ENCODE data around the gene NUAK2. TPM values are rescaled to one million over a fixed set of nuclear protein-coding genes. Genes with fewer than 3 reads are reported as not detected.

The NUAK2 gene
- total and polyA plus RNA-seq, 7 donors, result 0.28 to 15.0 (median 1.5) TPM

DNA sequence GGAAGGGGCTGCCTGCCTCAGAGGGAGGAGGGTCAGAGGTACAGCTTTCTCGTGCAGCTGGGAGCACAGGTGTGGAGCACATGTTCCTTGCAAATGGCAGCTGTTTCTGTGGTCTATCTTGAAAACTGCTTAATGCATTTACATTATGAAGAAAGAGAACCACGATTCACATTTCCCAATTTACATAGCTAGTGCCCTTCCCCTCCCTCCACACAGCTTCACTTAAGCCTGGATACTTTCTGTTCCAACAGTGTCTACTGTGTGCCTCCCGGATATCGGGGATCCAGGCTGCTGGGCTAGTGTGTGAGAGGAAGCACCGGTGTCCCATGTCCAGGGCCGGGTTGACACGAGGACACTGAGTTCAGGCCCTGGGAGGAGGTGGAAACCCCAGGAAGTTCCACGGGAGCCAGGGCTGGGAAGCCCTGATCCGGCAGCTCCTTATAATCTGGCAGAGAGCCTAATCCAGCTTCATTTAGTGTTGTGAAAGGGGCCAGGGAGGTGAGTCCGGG is 62.2 kb downstream of the NUAK2 start:
- TF ChIP-seq POLR2AphosphoS5 (IDR thresholded peaks at IDR 0.05) (no peak), EP300 (IDR thresholded peaks at IDR 0.05) (no peak), POLR2A (IDR thresholded peaks at IDR 0.05) (no peak)
- TF ChIP-seq, protein P1, sequence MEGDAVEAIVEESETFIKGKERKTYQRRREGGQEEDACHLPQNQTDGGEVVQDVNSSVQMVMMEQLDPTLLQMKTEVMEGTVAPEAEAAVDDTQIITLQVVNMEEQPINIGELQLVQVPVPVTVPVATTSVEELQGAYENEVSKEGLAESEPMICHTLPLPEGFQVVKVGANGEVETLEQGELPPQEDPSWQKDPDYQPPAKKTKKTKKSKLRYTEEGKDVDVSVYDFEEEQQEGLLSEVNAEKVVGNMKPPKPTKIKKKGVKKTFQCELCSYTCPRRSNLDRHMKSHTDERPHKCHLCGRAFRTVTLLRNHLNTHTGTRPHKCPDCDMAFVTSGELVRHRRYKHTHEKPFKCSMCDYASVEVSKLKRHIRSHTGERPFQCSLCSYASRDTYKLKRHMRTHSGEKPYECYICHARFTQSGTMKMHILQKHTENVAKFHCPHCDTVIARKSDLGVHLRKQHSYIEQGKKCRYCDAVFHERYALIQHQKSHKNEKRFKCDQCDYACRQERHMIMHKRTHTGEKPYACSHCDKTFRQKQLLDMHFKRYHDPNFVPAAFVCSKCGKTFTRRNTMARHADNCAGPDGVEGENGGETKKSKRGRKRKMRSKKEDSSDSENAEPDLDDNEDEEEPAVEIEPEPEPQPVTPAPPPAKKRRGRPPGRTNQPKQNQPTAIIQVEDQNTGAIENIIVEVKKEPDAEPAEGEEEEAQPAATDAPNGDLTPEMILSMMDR (IDR thresholded peaks at IDR 0.05), result no peak
- intact Hi-C loops (cut with DNase I), result loop anchor here (5.0 kb wide), 2 partner anchors 117 to 137 kb away; partner anchors contain the start of gene RBBP5
- peaks cover 0 to 47% (median 17%) of the 10 kb centered on the region in 4 donors for H3K4me1 ChIP-seq
- no peaks in the 10 kb centered on the region for H3K36me3 ChIP-seq
- H3K9me3 ChIP-seq, result no peaks in the 10 kb centered on the region
- no peak overlapping the region for H3K4me3 ChIP-seq
- no peak for DNase-seq
- 60 to 61% methylated on average over 10 of the region's 10 CpGs for WGBS, 2 donors
- H3K27me3 ChIP-seq, result no peaks in the 10 kb centered on the region
- no peak overlapping the region for H3K27ac ChIP-seq

DNA sequence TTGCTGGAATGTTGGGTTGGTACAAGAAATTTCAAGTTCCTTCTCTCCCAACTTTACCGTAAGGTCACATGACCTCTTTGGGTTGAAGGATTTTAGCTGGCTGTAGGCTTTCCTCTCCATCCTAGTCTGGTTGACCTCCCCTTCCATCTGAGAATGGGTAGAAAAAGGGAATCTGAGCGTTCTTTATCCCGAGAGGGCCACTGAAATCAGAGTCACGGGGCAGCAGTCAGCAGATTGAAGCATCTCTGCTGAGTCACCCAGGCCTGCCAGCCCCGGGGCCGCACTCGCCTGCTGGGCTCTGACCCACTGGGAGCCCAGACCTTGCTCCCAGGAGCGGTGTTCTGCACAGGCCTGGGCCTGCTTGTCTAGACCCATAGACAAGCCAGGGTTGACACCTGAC is 62.8 kb downstream of the NUAK2 start:
- H3K27ac ChIP-seq, result no peak overlapping the region
- DNase-seq, result no peak
- intact Hi-C loops (cut with DNase I), result loop anchor here (5.0 kb wide), 2 partner anchors 116 to 136 kb away; partner anchors contain the start of gene RBBP5
- peaks cover 0 to 47% (median 17%) of the 10 kb centered on the region in 4 donors for H3K4me1 ChIP-seq
- H3K36me3 ChIP-seq, result no peaks in the 10 kb centered on the region
- 84 to 90% methylated on average over 8 of the region's 8 CpGs for WGBS, 2 donors
- TF ChIP-seq POLR2AphosphoS5 (IDR thresholded peaks at IDR 0.05), result peak in 1 of 4 donors; percentile 11
- TF ChIP-seq, protein P1 (IDR thresholded peaks at IDR 0.05), result no peak
- no peak for TF ChIP-seq POLR2A (IDR thresholded peaks at IDR 0.05)
- no peak for TF ChIP-seq EP300 (IDR thresholded peaks at IDR 0.05)
- no peak overlapping the region for H3K4me3 ChIP-seq
- H3K9me3 ChIP-seq, result no peaks in the 10 kb centered on the region
- H3K27me3 ChIP-seq, result no peaks in the 10 kb centered on the region

DNA sequence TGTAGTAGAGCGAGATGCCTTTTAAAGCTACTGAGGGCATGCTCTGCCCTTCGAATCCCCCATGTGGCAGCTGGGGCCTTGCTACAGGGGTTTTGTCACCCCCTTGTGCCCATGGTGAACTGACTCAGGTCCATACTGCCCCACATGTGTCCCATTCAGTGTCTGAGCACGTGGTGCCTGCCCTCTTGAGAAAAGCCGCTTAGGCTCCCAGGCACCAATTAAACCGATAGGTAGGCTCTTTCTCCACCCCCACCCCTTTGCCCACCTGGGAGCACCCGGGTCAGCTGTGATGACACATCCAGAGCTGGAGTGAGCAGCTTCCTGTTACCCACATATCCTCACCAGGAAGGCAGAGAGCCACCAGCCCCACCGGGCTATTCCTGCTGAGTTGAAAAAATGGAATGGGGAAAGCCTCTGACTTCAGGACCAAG is 63.3 kb downstream of the NUAK2 start:
- no peak for DNase-seq
- H3K4me3 ChIP-seq, result no peak overlapping the region
- H3K27me3 ChIP-seq, result no peaks in the 10 kb centered on the region
- intact Hi-C loops (cut with DNase I), result loop anchor here (5.0 kb wide), 2 partner anchors 116 to 136 kb away; partner anchors contain the start of gene RBBP5
- H3K27ac ChIP-seq, result no peak overlapping the region
- 60 to 68% methylated on average over 7 of the region's 7 CpGs for WGBS, 2 donors
- H3K36me3 ChIP-seq, result no peaks in the 10 kb centered on the region
- H3K4me1 ChIP-seq, result peaks cover 0 to 47% (median 17%) of the 10 kb centered on the region in 4 donors
- TF ChIP-seq, protein P1 (IDR thresholded peaks at IDR 0.05), result no peak
- TF ChIP-seq POLR2A (IDR thresholded peaks at IDR 0.05) (no peak), POLR2AphosphoS5 (IDR thresholded peaks at IDR 0.05) (no peak), EP300 (IDR thresholded peaks at IDR 0.05) (no peak)
- H3K9me3 ChIP-seq, result no peaks in the 10 kb centered on the region

DNA sequence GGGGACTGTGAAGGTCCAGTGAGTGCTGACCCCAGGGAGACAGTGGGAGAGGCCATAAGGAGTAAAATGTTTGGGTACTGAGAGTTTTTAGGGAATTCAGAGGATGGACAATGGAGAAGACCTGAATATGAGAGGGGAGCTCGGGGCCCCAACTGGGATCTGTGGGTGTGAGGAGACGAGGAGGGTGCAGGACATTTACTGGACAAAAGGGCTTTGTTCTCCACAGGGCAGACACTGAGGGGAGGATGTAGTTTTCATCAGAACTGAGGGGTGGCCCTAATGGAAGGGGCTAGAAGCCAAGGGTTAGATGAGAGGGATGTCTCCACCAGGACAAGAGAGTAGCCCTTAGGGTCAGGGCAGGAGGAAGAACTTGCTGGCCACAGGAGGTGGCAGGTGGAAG is 63.8 kb downstream of the NUAK2 start:
- intact Hi-C loops (cut with DNase I), result loop anchor here (5.0 kb wide), 2 partner anchors 115 to 135 kb away; partner anchors contain the start of gene RBBP5
- H3K4me3 ChIP-seq, result no peak overlapping the region
- H3K27me3 ChIP-seq, result no peaks in the 10 kb centered on the region
- H3K9me3 ChIP-seq, result no peaks in the 10 kb centered on the region
- no peak for TF ChIP-seq POLR2AphosphoS5 (IDR thresholded peaks at IDR 0.05)
- TF ChIP-seq, protein P1 (IDR thresholded peaks at IDR 0.05), result no peak
- TF ChIP-seq POLR2A (IDR thresholded peaks at IDR 0.05), result no peak
- TF ChIP-seq EP300 (IDR thresholded peaks at IDR 0.05), result no peak
- H3K36me3 ChIP-seq, result no peaks in the 10 kb centered on the region
- WGBS, 2 donors, result 57 to 73% methylated on average over 2 of the region's 2 CpGs
- no peak overlapping the region for H3K27ac ChIP-seq
- no peak for DNase-seq
- H3K4me1 ChIP-seq, result peaks cover 0 to 44% (median 16%) of the 10 kb centered on the region in 4 donors
